ENCODE data around the gene MAGI3.

Gene MAGI3

GRCh38 chr1:113389953-113390834 is at the start of gene MAGI3:
Gene MAGI3, plus strand, starts transcription at chr1:113390515. Its CDS starts 519 bp downstream, at chr1:113391034.
- DNase-seq (ENCODE audit: low read depth in 1 of 2, low spot score in 1 of 2) = peak; percentile 69 to 99
- in situ Hi-C loops (cut with HindIII; ENCODE audit: low pct_unique_long_range_greater_than_20kb, low sequenced_read_pairs) = no loop called here
- no peak for TF ChIP-seq JUND (IDR thresholded peaks at IDR 0.05; ENCODE audit: low read depth)

GRCh38 chr1:113353580-113353979 is 36.7 kb upstream of the MAGI3 start:
- in situ Hi-C loops (cut with HindIII; ENCODE audit: low pct_unique_long_range_greater_than_20kb, low sequenced_read_pairs) = no loop called here
- DNase-seq (ENCODE audit: low read depth in 1 of 2, low spot score in 1 of 2) = no peak
- no peak for TF ChIP-seq JUND (IDR thresholded peaks at IDR 0.05; ENCODE audit: low read depth)

- in situ Hi-C loops (cut with HindIII; ENCODE audit: low pct_unique_long_range_greater_than_20kb, low sequenced_read_pairs) = no loop called here
- no peak for DNase-seq (ENCODE audit: low read depth in 1 of 2, low spot score in 1 of 2)
- no peak for TF ChIP-seq JUND (IDR thresholded peaks at IDR 0.05; ENCODE audit: low read depth)
Measured at GRCh38 chr1:113363935-113364334, 26.4 kb upstream of the MAGI3 start.

- TF ChIP-seq JUND (IDR thresholded peaks at IDR 0.05; ENCODE audit: low read depth) = no peak
- DNase-seq (ENCODE audit: low read depth in 1 of 2, low spot score in 1 of 2) = no peak
- in situ Hi-C loops (cut with HindIII; ENCODE audit: low pct_unique_long_range_greater_than_20kb, low sequenced_read_pairs) = no loop called here
Measured at GRCh38 chr1:113369040-113369439, 21.3 kb upstream of the MAGI3 start.

GRCh38 chr1:113369699-113370098 is 20.6 kb upstream of the MAGI3 start:
- TF ChIP-seq JUND (IDR thresholded peaks at IDR 0.05; ENCODE audit: low read depth) = no peak
- in situ Hi-C loops (cut with HindIII; ENCODE audit: low pct_unique_long_range_greater_than_20kb, low sequenced_read_pairs) = no loop called here
- no peak for DNase-seq (ENCODE audit: low read depth in 1 of 2, low spot score in 1 of 2)

GRCh38 chr1:113370868-113371267 is 19.4 kb upstream of the MAGI3 start:
- DNase-seq (ENCODE audit: low read depth in 1 of 2, low spot score in 1 of 2) = no peak
- no peak for TF ChIP-seq JUND (IDR thresholded peaks at IDR 0.05; ENCODE audit: low read depth)
- in situ Hi-C loops (cut with HindIII; ENCODE audit: low pct_unique_long_range_greater_than_20kb, low sequenced_read_pairs) = no loop called here

GRCh38 chr1:113372546-113372945 is 17.8 kb upstream of the MAGI3 start:
- DNase-seq (ENCODE audit: low read depth in 1 of 2, low spot score in 1 of 2) = no peak
- no peak for TF ChIP-seq JUND (IDR thresholded peaks at IDR 0.05; ENCODE audit: low read depth)
- in situ Hi-C loops (cut with HindIII; ENCODE audit: low pct_unique_long_range_greater_than_20kb, low sequenced_read_pairs) = no loop called here

- in situ Hi-C loops (cut with HindIII; ENCODE audit: low pct_unique_long_range_greater_than_20kb, low sequenced_read_pairs) = no loop called here
- no peak for TF ChIP-seq JUND (IDR thresholded peaks at IDR 0.05; ENCODE audit: low read depth)
- no peak for DNase-seq (ENCODE audit: low read depth in 1 of 2, low spot score in 1 of 2)
Measured at GRCh38 chr1:113373644-113374043, 16.7 kb upstream of the MAGI3 start.

GRCh38 chr1:113375878-113376277 is 14.4 kb upstream of the MAGI3 start:
- no peak for TF ChIP-seq JUND (IDR thresholded peaks at IDR 0.05; ENCODE audit: low read depth)
- in situ Hi-C loops (cut with HindIII; ENCODE audit: low pct_unique_long_range_greater_than_20kb, low sequenced_read_pairs) = no loop called here
- DNase-seq (ENCODE audit: low read depth in 1 of 2, low spot score in 1 of 2) = no peak

GRCh38 chr1:113380075-113380474 is 10.2 kb upstream of the MAGI3 start:
- no peak for DNase-seq (ENCODE audit: low read depth in 1 of 2, low spot score in 1 of 2)
- in situ Hi-C loops (cut with HindIII; ENCODE audit: low pct_unique_long_range_greater_than_20kb, low sequenced_read_pairs) = no loop called here
- TF ChIP-seq JUND (IDR thresholded peaks at IDR 0.05; ENCODE audit: low read depth) = no peak

- TF ChIP-seq JUND (IDR thresholded peaks at IDR 0.05; ENCODE audit: low read depth) = no peak
Measured at GRCh38 chr1:113388017-113388620, 2.2 kb upstream of the MAGI3 start.

GRCh38 chr1:113388621-113389358 is 1.5 kb upstream of the MAGI3 start:
- peak in 1 of 2 experiments; percentile 86 for DNase-seq (ENCODE audit: low read depth in 1 of 2, low spot score in 1 of 2)
- in situ Hi-C loops (cut with HindIII; ENCODE audit: low pct_unique_long_range_greater_than_20kb, low sequenced_read_pairs) = no loop called here
- no peak for TF ChIP-seq JUND (IDR thresholded peaks at IDR 0.05; ENCODE audit: low read depth)

More at GRCh38 chr1:113388017-113388620, 2.2 kb upstream of the MAGI3 start:
- DNase-seq (ENCODE audit: low read depth in 1 of 2, low spot score in 1 of 2) = peak in 1 of 2 experiments; percentile 55
- in situ Hi-C loops (cut with HindIII; ENCODE audit: low pct_unique_long_range_greater_than_20kb, low sequenced_read_pairs) = no loop called here

Data from T47D (cell line).